Glomerular visceral epithelial cell (primary cell): ENCODE measurements around the gene ASTN1.

Source experiments
- DNase-seq: peaks from one replicate; pipeline ENCODE4 v3.0.0-alpha.2; 2016; ENCODE audit errors: extremely low spot score

The ASTN1 gene

DNA sequence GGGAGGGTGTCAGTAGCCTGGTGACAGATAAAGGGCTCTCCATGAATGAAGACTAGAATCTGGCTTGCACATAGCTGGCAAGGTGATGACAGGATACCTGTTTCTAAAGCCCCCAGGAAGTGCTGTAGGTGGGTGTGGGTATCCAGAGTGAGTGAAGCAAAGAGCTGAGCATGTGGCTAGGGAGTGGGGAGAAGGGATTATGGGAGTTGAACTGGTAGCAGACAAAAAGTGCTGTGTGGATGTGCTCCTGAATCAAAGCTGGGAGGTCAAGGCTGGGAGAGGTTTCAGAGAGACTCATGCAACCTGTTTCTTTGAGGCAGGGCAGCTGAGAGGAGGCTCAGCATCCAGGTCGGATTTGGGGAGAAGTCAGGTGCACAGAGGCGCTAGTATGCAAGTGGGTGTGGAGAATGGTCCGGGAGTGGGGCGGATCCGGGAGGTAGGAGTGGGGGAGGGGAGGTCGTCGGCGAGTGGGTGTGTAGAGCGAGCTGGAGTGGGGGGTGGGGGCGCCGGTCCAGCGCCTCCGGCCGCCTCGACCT is 600 bp downstream of the ASTN1 start:
- no peak for DNase-seq

- no peak for DNase-seq
Measured at GRCh38 chr1:177162243-177162642, 2.3 kb downstream of the ASTN1 start.

DNA sequence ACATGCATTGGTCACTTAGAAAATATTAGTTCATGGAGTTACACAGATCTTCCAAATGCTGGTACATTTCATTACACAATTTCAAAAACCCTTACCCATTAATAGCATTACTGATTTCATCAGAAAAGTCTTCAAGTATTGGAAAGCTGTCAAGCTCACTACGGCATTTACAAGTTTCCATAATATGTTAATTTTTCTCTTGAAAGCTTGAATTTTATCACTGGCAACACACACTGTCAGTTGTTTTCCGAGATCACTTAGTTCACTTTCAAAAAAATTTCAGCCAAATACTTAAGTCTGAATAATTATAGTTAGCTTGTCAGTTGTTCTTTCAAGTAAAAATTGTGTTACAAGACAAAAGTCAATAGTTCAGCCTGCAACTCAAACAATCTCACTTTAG is 18.0 kb downstream of the ASTN1 start:
- no peak for DNase-seq

- no peak for DNase-seq
Measured at GRCh38 chr1:177145106-177146070, 19.1 kb downstream of the ASTN1 start.

- DNase-seq = no peak
Measured at GRCh38 chr1:177142791-177143271, 21.7 kb downstream of the ASTN1 start.

- no peak for DNase-seq
Measured at GRCh38 chr1:177142010-177142409, 22.5 kb downstream of the ASTN1 start.

DNA sequence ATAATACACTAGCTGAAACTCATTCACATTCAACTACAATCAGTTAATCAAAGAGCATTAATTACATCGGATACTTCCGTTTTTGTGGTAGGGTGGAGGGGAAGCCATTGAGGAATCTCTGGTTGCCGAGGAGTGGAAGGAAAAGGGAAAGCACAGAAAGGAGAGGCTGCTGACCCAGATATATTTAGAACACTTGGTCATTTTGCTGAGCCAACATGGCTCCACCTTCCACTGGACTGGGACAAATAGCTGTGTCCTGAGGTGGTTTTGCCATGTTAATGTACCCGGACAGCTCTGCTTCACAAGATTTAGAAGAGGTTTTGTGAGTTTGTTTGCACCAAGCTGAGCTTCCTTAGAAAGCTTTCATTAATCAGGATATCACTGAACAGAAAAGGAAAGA is 26.2 kb downstream of the ASTN1 start:
- DNase-seq = no peak

DNA sequence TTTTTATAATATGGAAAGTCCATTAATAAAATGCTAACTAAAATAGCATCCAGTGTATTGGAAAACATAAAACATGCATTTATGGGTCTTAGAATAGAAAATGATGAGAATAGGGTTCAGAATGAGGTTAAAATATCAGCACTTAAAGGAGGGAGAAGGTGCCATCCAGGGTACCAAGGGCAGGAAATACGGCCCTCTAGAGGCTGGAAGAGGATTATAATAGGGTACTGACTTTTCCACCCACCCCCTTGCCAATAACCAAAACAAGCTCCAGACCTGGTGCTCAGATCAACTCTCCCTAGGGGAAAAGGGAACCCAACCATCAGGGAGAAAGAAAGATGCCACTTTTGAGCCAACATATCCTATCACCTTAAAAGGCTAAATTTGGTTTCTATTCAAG is 26.7 kb downstream of the ASTN1 start:
- DNase-seq = no peak

DNA sequence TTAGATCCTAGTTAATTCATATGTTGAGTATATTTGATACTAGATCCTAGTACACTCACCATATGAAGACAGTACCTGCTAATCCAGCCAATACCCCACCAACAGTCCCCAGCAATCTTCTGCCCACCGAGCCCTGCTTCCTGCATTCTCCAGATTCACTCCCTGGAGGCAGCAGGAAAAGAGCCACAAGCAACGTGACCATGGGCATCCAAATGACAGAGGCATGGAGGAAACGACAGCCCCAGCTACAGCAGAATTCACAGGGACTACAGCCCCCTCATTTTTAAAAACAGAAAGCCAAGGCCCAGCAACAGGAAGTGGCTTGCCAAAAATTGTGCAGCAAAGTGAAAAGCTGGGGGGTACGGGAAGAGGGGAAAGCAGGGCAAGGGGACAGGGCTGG is 29.3 kb downstream of the ASTN1 start:
- DNase-seq = no peak

GRCh38 chr1:177133977-177134538 is 30.5 kb downstream of the ASTN1 start:
- no peak for DNase-seq

DNA sequence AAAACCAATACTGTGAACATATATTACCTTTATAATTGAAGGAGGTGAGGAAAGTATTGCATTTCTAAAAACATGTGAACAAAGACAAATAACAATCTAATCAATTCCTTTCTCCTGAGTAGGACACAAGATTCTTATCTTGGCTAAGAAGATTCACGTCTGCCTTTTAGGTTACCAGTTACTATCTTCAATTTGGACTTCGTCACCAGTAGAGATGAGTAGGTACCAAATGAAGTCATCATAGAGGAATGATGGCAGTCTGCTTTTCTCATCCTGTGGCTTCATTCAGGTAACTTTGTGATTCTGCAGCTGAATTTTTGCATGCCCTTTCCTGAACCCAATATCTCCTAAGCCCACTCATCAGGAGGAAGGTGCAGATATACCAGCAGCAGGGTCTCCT is 32.4 kb downstream of the ASTN1 start:
- DNase-seq = no peak

DNA sequence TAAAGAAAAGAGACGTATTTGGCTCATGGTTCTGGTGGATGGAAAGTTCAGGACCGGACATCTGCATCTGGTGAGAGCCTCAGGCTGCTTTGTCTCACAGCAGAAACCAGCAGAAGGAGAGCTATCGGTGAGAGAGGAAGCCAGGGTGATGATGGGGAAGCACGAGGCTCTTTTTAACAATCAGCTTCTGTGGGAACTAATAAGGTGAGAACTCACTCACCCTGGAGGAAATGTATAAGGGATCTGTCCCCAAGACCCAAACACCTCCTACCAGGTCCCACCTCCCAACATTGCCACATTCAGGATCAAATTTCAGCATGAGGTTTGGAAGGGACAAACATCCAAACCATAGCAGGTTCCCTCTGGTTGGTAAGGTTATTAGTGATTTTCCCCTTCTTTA is 32.8 kb downstream of the ASTN1 start:
- no peak for DNase-seq

DNA sequence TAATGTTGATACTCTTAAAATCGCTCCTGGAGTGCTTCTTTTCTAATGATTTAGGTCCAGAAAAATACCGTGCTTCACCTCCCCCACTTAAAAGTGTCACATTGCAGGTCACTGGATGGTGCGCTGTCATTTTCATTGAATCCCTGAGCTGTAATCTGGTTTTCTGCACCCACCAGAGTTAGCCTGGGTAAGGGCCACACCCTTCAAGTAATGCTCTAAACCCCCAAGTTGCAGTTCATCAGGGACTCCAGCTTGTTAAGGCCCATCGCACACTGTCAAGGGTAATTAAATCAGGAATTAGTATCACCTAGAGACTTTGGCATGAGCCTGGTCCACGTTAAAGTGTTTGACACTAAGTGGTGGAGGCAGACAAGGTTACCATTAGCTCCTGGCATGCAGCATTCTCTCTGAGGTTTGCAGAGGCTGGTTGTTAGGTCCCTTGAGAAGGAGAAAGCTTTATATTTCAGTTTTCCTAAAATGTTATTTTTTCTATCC is 34.0 kb downstream of the ASTN1 start:
- no peak for DNase-seq

GRCh38 chr1:177128665-177129281 is 35.7 kb downstream of the ASTN1 start:
- no peak for DNase-seq

- DNase-seq = no peak
Measured at GRCh38 chr1:177126267-177126666, 38.2 kb downstream of the ASTN1 start.

GRCh38 chr1:177124577-177125278 is 39.8 kb downstream of the ASTN1 start:
- DNase-seq = no peak

- no peak for DNase-seq
Measured at GRCh38 chr1:177122461-177123251, 41.9 kb downstream of the ASTN1 start.

- DNase-seq = no peak
Measured at GRCh38 chr1:177119311-177119710, 45.2 kb downstream of the ASTN1 start.

- no peak for DNase-seq
Measured at GRCh38 chr1:177118901-177119300, 45.6 kb downstream of the ASTN1 start.

DNA sequence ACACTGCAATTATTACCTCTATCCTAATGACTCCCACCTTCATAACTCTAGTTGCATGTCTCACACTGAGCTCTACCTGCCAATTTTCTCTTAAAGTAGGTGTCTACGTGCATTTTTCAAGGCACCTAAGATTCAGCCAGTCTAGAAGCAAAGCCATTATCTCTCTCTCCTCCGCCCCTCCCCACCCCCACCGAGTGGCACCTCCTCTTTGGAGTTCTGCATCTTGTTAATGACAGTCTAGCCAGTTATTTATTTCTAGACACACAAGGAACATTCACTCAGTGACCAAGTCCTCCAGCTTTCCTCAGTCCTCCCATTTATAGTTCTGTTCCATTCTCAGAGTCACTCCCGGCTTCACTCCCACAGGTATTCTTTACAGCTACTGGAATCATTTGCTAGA is 47.6 kb downstream of the ASTN1 start:
- no peak for DNase-seq
